PC-3 (cell line): Measurements from ENCODE around the gene ARHGAP40. TPM values are rescaled to one million over a fixed set of nuclear protein-coding genes. Genes with fewer than 3 reads are reported as not detected.

Source experiments
- ATAC-seq: fragments of 200-7000 bp; cut with Tn5 transposase; 2 replicates; pipeline ENCODE4 v1.9.1; 2020; ENCODE audit warnings: mild to moderate bottlenecking, moderate library complexity
- BruUV-seq: library from RNA; stranded (reverse); fragments of 400-500 nt; replicated peaks from 2 replicates; lab custom pipeline; 2021; lab: Mats Ljungman, UMichigan
- CTCF ChIA-PET: fragments of 300-600 bp; sonication (Branson Sonifier 250); formaldehyde crosslinking; loops from one replicate; lab custom pipeline; 2022; ENCODE audit warnings: antibody characterized with exemption; lab: Charles Lee
- POLR2A ChIA-PET: fragments of 300-600 bp; sonication (Branson Sonifier 250); formaldehyde crosslinking; loops from one replicate; lab custom pipeline; 2022; ENCODE audit warnings: antibody characterized with exemption; ENCODE audit not compliant: unreplicated experiment; lab: Charles Lee
- DNase-seq: peaks from one replicate; pipeline ENCODE4 v3.0.0-alpha.2; 2015
- H2AFZ ChIP-seq: fragments of 300-600 bp; sonication (generic); 2 replicates; pipeline ENCODE4 v1.6.0; 2016; ENCODE audit warnings: antibody characterized with exemption, low read length
- H3F3A ChIP-seq: fragments of 300-600 bp; sonication (generic); one replicate; pipeline ENCODE4 v1.6.0; 2017; ENCODE audit warnings: antibody characterized with exemption, low read length, control low read depth, mild to moderate bottlenecking; ENCODE audit not compliant: unreplicated experiment
- H3K27ac ChIP-seq: fragments of 300-600 bp; sonication (generic); 2 replicates; pipeline ENCODE4 v1.5.1; 2016; ENCODE audit warnings: mild to moderate bottlenecking, low read length
- H3K27me3 ChIP-seq: fragments of 300-600 bp; sonication (generic); 2 replicates; pipeline ENCODE4 v1.6.1; 2016; ENCODE audit warnings: low read length, mixed read lengths
- H3K36me3 ChIP-seq: fragments of 300-600 bp; sonication (generic); 2 replicates; pipeline ENCODE4 v1.6.1; 2016; ENCODE audit warnings: low read depth, mixed run types, low read length, mixed read lengths
- H3K4me1 ChIP-seq: fragments of 300-600 bp; sonication (generic); 2 replicates; pipeline ENCODE4 v1.5.1; 2016; ENCODE audit warnings: low read length; ENCODE audit not compliant: insufficient read depth
- H3K4me2 ChIP-seq: fragments of 300-600 bp; sonication (generic); 2 replicates; pipeline ENCODE4 v1.6.0; 2016; ENCODE audit warnings: low read length
- H3K4me3 ChIP-seq: fragments of 300-600 bp; sonication (generic); 2 replicates; pipeline ENCODE4 v1.5.1; 2016; ENCODE audit warnings: mild to moderate bottlenecking, low read length, mixed read lengths
- H3K79me2 ChIP-seq: fragments of 300-600 bp; sonication (generic); 2 replicates; pipeline ENCODE4 v1.6.1; 2017; ENCODE audit warnings: low read length, mixed read lengths
- H3K9ac ChIP-seq: fragments of 300-600 bp; sonication (generic); 2 replicates; pipeline ENCODE4 v1.6.0; 2016; ENCODE audit warnings: mild to moderate bottlenecking, low read length
- H3K9me2 ChIP-seq: fragments of 300-600 bp; sonication (generic); replicated peaks from 2 replicates; pipeline ENCODE4 v1.6.1; 2016; ENCODE audit warnings: mixed run types, low read length, mixed read lengths
- H3K9me3 ChIP-seq: fragments of 300-600 bp; sonication (generic); 2 replicates; pipeline ENCODE4 v1.6.1; 2016; ENCODE audit warnings: low read length, mixed read lengths
- H4K20me1 ChIP-seq: fragments of 300-600 bp; sonication (generic); 2 replicates; pipeline ENCODE4 v1.6.1; 2016; ENCODE audit warnings: low read length, mixed read lengths
- EZH2 ChIP-seq: fragments of 300-600 bp; sonication (generic); IDR thresholded peaks from one replicate; pipeline ENCODE4 v1.6.1; 2017; ENCODE audit warnings: antibody characterized with exemption, mild to moderate bottlenecking, low read length; ENCODE audit not compliant: unreplicated experiment
- EZH2phosphoT487 ChIP-seq: fragments of 300-600 bp; sonication (generic); IDR thresholded peaks from 2 replicates; pipeline ENCODE4 v1.6.1; 2018; ENCODE audit warnings: mild to moderate bottlenecking, antibody characterized with exemption, low read length, borderline replicate concordance
- intact Hi-C: fragments of 100-400 bp; cut with micrococcal nuclease; formaldehyde crosslinking; loops from 2 replicates; pipeline ENCODE4 v1.9.0; 2023
- total RNA-seq: library from RNA; depleted of rRNA; stranded (reverse); fragments of >200 nt; gene quantifications from 2 replicates; pipeline ENCODE4 v1.2.3, GENCODE V29; 2014
- TF ChIP-seq, protein P1 (sequence below): fragments of 300-600 bp; sonication (generic); conservative IDR thresholded peaks from 2 replicates; pipeline ENCODE4 v1.5.1; 2017; ENCODE audit warnings: antibody characterized with exemption, low read depth, mild to moderate bottlenecking, low read length

Gene ARHGAP40
- total RNA-seq, 1 experiment from 2014 or later, result not detected

- Histone ChIP-seq H3F3A (no peaks in the 10 kb centered on the region), H3K27ac (no peak overlapping the region)
- ATAC-seq, result no peak
These were observed 64.1 kb downstream of the ARHGAP40 start for GRCh38 chr20:38665506-38666285.

DNA sequence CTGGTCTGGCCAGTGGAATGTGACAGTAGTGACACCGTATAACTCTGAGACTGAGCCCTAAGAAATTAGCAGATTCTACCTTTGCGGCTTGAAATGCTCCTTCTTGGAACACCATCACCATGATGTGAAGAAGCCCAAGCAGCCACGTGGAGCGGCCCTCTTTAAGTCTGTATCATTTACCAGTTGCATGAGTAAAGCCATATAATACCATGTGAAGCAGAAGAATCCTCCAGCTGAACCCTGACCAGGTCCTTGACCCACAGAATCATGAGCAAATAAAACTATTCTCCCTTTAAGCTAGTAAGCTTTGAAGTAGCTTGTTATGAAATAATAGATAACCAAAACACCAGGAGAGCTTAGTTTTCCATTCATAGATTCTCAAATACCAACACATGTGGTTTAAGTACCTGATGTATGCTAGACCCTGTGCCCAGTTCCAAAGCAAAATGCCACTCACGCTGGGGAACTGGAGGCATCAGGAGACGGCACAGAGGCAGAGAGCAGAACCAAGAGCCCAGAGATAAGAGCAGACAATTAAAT, 65.9 kb downstream of the ARHGAP40 start:
- intact Hi-C loops, result no loop called here

More at GRCh38 chr20:38665506-38666285, 64.1 kb downstream of the ARHGAP40 start:
- no peak overlapping the region for H2AFZ ChIP-seq
- ChIA-PET CTCF (no interaction called here), POLR2A (no interaction called here)
- no TSS peak for BruUV-seq
- H3K79me2 ChIP-seq, result no peaks in the 10 kb centered on the region
- H3K4me2 ChIP-seq, result no peak overlapping the region
- H3K36me3 ChIP-seq, result no peaks in the 10 kb centered on the region
- no peak for DNase-seq
- no peaks in the 10 kb centered on the region for H3K4me1 ChIP-seq
- H3K9me2 ChIP-seq, result no peaks in the 10 kb centered on the region
- H3K27me3 ChIP-seq, result peaks cover 62% of the 10 kb centered on the region
- no peak overlapping the region for H3K9ac ChIP-seq
- H3K4me3 ChIP-seq, result no peak overlapping the region
- no peaks in the 10 kb centered on the region for H3K9me3 ChIP-seq
- intact Hi-C loops, result no loop called here
- TF ChIP-seq, protein P1, sequence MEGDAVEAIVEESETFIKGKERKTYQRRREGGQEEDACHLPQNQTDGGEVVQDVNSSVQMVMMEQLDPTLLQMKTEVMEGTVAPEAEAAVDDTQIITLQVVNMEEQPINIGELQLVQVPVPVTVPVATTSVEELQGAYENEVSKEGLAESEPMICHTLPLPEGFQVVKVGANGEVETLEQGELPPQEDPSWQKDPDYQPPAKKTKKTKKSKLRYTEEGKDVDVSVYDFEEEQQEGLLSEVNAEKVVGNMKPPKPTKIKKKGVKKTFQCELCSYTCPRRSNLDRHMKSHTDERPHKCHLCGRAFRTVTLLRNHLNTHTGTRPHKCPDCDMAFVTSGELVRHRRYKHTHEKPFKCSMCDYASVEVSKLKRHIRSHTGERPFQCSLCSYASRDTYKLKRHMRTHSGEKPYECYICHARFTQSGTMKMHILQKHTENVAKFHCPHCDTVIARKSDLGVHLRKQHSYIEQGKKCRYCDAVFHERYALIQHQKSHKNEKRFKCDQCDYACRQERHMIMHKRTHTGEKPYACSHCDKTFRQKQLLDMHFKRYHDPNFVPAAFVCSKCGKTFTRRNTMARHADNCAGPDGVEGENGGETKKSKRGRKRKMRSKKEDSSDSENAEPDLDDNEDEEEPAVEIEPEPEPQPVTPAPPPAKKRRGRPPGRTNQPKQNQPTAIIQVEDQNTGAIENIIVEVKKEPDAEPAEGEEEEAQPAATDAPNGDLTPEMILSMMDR, result no peak
- TF ChIP-seq EZH2 (no peak), EZH2phosphoT487 (no peak)
- H4K20me1 ChIP-seq, result no peaks in the 10 kb centered on the region

More for the DNA sequence above, 65.9 kb downstream of the ARHGAP40 start:
- Histone ChIP-seq H3K9ac (no peak overlapping the region), H3K4me3 (no peak overlapping the region), H3K9me3 (no peaks in the 10 kb centered on the region), H3K4me2 (no peak overlapping the region), H2AFZ (no peak overlapping the region), H3F3A (no peaks in the 10 kb centered on the region), H3K27ac (no peak overlapping the region), H4K20me1 (no peaks in the 10 kb centered on the region), H3K4me1 (no peaks in the 10 kb centered on the region), H3K9me2 (no peaks in the 10 kb centered on the region), H3K79me2 (no peaks in the 10 kb centered on the region), H3K27me3 (peaks cover 62% of the 10 kb centered on the region), H3K36me3 (no peaks in the 10 kb centered on the region)
- DNase-seq (no peak), ATAC-seq (no peak)
- no peak for TF ChIP-seq EZH2phosphoT487
- no peak for TF ChIP-seq EZH2
- TF ChIP-seq, protein P1, result no peak
- CTCF ChIA-PET, result no interaction called here
- no TSS peak for BruUV-seq
- POLR2A ChIA-PET, result no interaction called here
